Uterine smooth muscle cell (primary cell): Measurements from ENCODE around the gene LYPD6. TPM values are rescaled to one million over a fixed set of nuclear protein-coding genes. Genes with fewer than 3 reads are reported as not detected.

Experiments used
- total RNA-seq: library from RNA; depleted of rRNA; stranded (reverse); fragments of >200 nt; gene quantifications from 2 replicates; pipeline ENCODE4 v1.2.3, GENCODE V29; 2014

The LYPD6 gene
- 3.6 and 4.4 TPM in 2 replicates for total RNA-seq

GRCh38 chr2:149330127-149331022 lies at the start of gene LYPD6:
TSS of gene LYPD6 (plus strand) at chr2:149330587. CDS start at chr2:149437709, 107,122 bp downstream.

